Activated naive CD8-positive, alpha-beta T cell treated with anti-CD3 and anti-CD28 coated beads, Interleukin-2, amount 10 ng/mL, durations not matched to agents 7 days and 5 days (primary cell): ENCODE measurements around the gene LILRB1. TPM values are rescaled to one million over a fixed set of nuclear protein-coding genes. Genes with fewer than 3 reads are reported as not detected.
A peak's percentile ranks its signal among the peaks of the same experiment; 100 is the strongest.
"Not testable (repeated sequence)": the region's sequence is repeated elsewhere in the genome, so short reads cannot be mapped to it uniquely, and the experiment has no call there.

Experiments
- ATAC-seq: fragments of 150-1000 bp; cut with Tn5 transposase; one replicate; pipeline ENCODE4 v1.10.0; 2021; ENCODE audit warnings: low read depth, moderate library complexity
- POLR2A ChIA-PET: fragments of 350-600 bp; sonication (Branson Sonifier 250); formaldehyde crosslinking; loops from one replicate; lab custom pipeline; 2021; ENCODE audit warnings: antibody characterized with exemption; lab: Charles Lee
- DNase-seq: peaks from one replicate; pipeline ENCODE4 v3.0.0; 2021
- H3K27ac Mint-ChIP-seq: one replicate; pipeline ENCODE4 v1.8.0; 2022; ENCODE audit warnings: mild to moderate bottlenecking, mixed read lengths
- H3K27me3 Mint-ChIP-seq: one replicate; pipeline ENCODE4 v1.8.0; 2022; ENCODE audit warnings: mild to moderate bottlenecking, moderate library complexity, mixed read lengths
- H3K36me3 Mint-ChIP-seq: one replicate; pipeline ENCODE4 v1.8.0; 2021; ENCODE audit warnings: mild to moderate bottlenecking, mixed read lengths
- H3K4me1 Mint-ChIP-seq: one replicate; pipeline ENCODE4 v1.8.0; 2021; ENCODE audit warnings: mixed read lengths
- H3K4me3 Mint-ChIP-seq: one replicate; pipeline ENCODE4 v1.8.0; 2022; ENCODE audit warnings: mild to moderate bottlenecking, moderate library complexity, mixed read lengths
- H3K9me3 Mint-ChIP-seq: one replicate; pipeline ENCODE4 v1.8.0; 2021; ENCODE audit warnings: mixed read lengths
- total RNA-seq, 2 experiments: library from RNA; stranded (reverse); gene quantifications; one replicate each; pipeline ENCODE4 v1.2.3, GENCODE V29; 2021

LILRB1 gene
- 1 to 10 TPM; 1.8 to 2.3 TPM for total RNA-seq

DNA sequence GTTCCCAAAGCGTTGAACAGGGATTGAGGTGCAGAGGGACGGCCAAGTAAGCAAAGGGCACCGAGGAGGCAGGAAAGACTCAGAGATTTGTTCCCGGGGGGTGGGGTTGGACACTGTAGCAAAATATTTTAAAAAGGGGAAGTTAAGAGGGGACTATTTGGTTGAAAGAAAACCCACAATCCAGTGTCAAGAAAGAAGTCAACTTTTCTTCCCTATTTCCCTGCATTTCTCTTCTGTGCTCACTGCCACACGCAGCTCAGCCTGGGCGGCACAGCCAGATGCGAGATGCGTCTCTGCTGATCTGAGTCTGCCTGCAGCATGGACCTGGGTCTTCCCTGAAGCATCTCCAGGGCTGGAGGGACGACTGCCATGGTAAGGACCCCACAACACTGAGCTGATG, at the start of gene LILRB1:
LILRB1 (plus strand) TSS at position 223 of the 400 bp plus-strand sequence. CDS start 590 bp downstream, outside the sequence.
- ATAC-seq, POLR2A ChIA-PET, H3K27ac Mint-ChIP-seq, DNase-seq, H3K36me3 Mint-ChIP-seq, H3K9me3 Mint-ChIP-seq, H3K4me1 Mint-ChIP-seq, H3K27me3 Mint-ChIP-seq: not testable (repeated sequence)
- H3K4me3 Mint-ChIP-seq: peak within 1 kb of the TSS; percentile 40

DNA sequence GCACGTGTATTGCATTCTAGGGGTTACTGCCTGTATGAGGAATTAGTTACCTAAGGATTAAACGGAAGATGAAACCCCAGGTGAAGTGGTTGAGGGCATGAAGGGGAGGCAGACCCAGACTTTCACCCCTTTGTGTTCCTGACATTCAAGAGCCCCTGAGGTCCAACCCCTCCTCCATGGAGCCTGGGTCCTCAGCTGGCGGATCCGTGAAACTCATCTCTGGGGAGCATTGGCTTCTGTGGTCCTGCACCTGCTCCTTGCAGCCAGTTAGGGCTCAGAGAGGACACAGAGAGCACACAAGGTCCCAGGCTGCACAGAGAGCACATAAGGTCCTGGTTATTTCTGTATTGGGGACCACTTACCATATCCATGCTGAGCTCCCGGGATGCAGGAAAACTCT, 43.9 kb upstream of the LILRB1 start:
- Mint-ChIP-seq H3K27me3 (peaks cover 19% of the 10 kb centered on the region), H3K4me3 (no peak overlapping the region), H3K4me1 (no peaks in the 10 kb centered on the region), H3K36me3 (no peaks in the 10 kb centered on the region), H3K27ac (no peak overlapping the region), H3K9me3 (no peaks in the 10 kb centered on the region)
- ATAC-seq: no peak
- POLR2A ChIA-PET: no interaction called here
- no peak for DNase-seq

DNA sequence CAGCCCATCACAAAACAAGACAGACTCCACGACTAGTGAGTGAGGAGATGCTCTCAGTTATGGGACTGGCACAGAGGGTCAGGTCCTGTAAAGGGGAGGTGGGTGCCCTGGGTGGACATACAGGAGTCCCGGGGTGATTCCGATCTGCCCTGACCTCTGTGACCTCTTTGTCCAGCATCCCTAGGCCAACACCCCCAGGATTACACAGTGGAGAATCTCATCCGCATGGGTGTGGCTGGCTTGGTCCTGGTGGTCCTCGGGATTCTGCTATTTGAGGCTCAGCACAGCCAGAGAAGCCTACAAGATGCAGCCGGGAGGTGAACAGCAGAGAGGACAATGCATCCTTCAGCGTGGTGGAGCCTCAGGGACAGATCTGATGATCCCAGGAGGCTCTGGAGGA, 43.3 kb upstream of the LILRB1 start:
- H3K4me1 Mint-ChIP-seq: no peaks in the 10 kb centered on the region
- H3K27me3 Mint-ChIP-seq: peaks cover 19% of the 10 kb centered on the region
- DNase-seq (no peak), ATAC-seq (no peak)
- H3K36me3 Mint-ChIP-seq: no peaks in the 10 kb centered on the region
- H3K27ac Mint-ChIP-seq: no peak overlapping the region
- POLR2A ChIA-PET: no interaction called here
- H3K9me3 Mint-ChIP-seq: no peaks in the 10 kb centered on the region
- H3K4me3 Mint-ChIP-seq: no peak overlapping the region

DNA sequence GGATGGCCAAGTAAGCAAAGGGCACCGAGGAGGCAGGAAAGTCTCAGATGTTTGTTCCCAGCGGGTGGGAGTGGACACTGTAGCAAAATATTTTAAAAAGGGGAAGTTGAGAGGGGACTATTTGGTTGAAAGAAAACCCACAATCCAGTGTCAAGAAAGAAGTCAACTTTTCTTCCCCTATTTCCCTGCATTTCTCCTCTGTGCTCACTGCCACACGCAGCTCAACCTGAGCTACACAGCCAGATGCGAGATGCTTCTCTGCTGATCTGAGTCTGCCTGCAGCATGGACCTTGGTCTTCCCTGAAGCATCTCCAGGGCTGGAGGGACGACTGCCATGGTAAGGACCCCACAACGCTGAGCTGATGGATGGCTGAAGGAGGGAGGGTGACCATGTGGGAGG, 36.8 kb upstream of the LILRB1 start, which contains the start of gene LILRA1:
LILRA1 (plus strand) TSS at position 188 of the 400 bp plus-strand sequence. CDS start 613 bp downstream, outside the sequence.
- H3K27ac Mint-ChIP-seq, H3K36me3 Mint-ChIP-seq, DNase-seq, H3K4me1 Mint-ChIP-seq, H3K9me3 Mint-ChIP-seq, POLR2A ChIA-PET, ATAC-seq, H3K4me3 Mint-ChIP-seq: not testable (repeated sequence)
- H3K27me3 Mint-ChIP-seq: peaks cover 13% of the 10 kb centered on the region

DNA sequence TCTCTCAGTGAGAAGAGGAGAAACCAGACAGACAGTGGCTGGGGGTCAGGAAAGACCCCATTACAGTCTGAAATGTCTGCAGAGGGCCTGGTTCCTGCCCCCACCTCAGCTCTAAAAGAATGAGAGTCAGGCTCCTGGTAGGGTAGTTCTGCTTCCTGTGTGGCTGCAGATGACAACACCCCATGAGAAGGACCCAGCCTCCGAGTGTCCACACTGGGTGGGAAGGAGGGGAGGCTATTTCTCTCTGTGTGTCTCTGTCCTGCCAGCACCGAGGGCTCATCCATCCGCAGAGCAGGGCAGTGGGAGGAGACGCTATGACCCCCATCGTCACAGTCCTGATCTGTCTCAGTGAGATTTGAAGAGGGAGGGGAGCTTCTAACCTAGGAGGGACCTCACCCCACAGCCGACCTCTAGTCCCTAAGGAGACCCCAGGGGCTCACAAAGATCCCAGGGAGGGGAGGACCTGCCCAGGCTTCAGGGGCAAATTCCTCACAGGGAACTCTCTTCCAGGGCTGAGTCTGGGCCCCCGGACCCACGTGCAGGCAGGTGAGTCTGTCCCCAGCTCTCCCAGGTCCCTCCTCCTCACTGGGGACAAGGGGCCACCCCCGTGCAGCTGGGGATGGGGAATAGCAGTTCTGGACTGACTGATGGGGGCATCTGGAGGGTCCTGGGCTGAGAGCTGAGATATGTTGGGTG, 36.2 kb upstream of the LILRB1 start:
- H3K27me3 Mint-ChIP-seq: peaks cover 13% of the 10 kb centered on the region
- H3K4me1 Mint-ChIP-seq, H3K4me3 Mint-ChIP-seq, H3K36me3 Mint-ChIP-seq, H3K27ac Mint-ChIP-seq, H3K9me3 Mint-ChIP-seq, ATAC-seq, POLR2A ChIA-PET, DNase-seq: not testable (repeated sequence)

GRCh38 chr19:54594737-54595136, 35.5 kb upstream of the LILRB1 start:
- DNase-seq (no peak), ATAC-seq (no peak)
- Mint-ChIP-seq H3K4me3 (no peak overlapping the region), H3K36me3 (no peaks in the 10 kb centered on the region), H3K27me3 (peaks cover 10% of the 10 kb centered on the region), H3K27ac (no peak overlapping the region), H3K9me3 (no peaks in the 10 kb centered on the region), H3K4me1 (no peaks in the 10 kb centered on the region)
- POLR2A ChIA-PET: no interaction called here

DNA sequence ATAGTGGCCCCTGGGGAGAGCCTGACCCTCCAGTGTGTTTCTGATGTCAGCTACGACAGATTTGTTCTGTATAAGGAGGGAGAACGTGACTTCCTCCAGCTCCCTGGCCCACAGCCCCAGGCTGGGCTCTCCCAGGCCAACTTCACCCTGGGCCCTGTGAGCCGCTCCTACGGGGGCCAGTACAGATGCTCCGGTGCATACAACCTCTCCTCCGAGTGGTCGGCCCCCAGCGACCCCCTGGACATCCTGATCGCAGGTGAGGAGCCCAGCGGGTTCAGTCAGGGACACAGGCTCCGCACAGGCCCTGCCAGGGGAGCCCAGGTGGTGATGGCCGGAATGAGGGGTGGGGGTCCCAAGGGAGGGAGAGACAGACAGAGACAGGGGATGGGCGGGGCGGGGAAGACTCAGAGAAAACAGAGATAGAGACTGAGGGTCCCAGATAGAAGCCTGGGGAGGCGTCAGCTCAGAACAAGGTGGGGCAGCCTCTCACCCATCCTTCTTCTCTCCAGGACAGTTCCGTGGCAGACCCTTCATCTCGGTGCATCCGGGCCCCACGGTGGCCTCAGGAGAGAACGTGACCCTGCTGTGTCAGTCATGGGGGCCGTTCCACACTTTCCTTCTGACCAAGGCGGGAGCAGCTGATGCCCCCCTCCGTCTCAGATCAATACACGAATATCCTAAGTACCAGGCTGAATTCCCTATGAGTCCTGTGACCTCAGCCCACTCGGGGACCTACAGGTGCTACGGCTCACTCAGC, 34.4 kb upstream of the LILRB1 start:
- H3K9me3 Mint-ChIP-seq, DNase-seq, H3K36me3 Mint-ChIP-seq, H3K4me1 Mint-ChIP-seq, ATAC-seq, H3K27ac Mint-ChIP-seq, H3K4me3 Mint-ChIP-seq: not testable (repeated sequence)
- POLR2A ChIA-PET: interaction anchor here (0.7 kb wide), 1 partner anchor 446 kb away, joined by 4 read pairs; no protein-coding TSS in a partner anchor
- H3K27me3 Mint-ChIP-seq: peaks cover 15% of the 10 kb centered on the region

DNA sequence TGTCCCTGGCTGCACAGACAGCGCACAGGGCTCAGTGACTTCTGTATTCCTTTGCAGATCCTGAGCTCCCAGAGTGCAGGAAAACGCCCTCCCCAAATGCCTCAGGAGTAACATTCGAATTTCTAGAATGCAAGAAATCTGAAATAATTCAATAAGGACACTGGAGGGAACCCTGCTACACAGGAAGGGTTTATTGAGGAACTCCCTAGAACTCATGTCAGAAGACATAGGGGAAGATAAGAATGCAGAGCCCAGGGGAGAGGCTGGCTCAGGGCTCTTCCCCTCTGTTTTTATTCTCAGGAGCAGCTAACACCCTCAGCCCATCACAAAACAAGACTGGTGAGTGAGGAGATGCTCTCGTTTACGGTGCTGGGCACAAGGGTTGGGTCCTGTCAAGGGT, 30.1 kb upstream of the LILRB1 start:
- Mint-ChIP-seq H3K27me3 (peaks cover 11% of the 10 kb centered on the region), H3K27ac (no peak overlapping the region), H3K4me3 (no peak overlapping the region), H3K4me1 (no peaks in the 10 kb centered on the region), H3K9me3 (no peaks in the 10 kb centered on the region), H3K36me3 (no peaks in the 10 kb centered on the region)
- DNase-seq (no peak), ATAC-seq (no peak)
- POLR2A ChIA-PET: no interaction called here

DNA sequence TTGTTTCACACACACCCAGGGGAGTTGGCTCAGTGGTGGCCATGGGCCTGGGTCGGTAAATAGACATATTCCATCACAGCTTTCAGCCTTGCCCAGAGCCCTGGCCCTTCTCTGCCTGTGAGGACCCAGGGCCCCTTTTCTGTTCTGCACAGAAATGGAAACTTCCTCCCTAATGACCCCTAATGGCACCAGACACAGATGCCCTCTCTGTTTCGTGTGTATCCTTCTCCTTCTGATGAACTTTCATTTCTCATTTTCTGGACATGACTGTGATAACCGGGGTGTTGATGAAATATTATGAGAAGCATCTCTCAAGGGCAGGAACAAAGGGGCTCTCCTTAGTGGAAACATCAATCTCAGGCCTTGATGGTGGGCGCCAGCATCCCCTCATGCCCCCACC, 24.1 kb upstream of the LILRB1 start:
- Mint-ChIP-seq H3K4me1 (no peaks in the 10 kb centered on the region), H3K27ac (no peak overlapping the region), H3K4me3 (no peak overlapping the region), H3K9me3 (peaks cover 4% of the 10 kb centered on the region), H3K27me3 (peaks cover 1% of the 10 kb centered on the region), H3K36me3 (no peaks in the 10 kb centered on the region)
- ATAC-seq (no peak), DNase-seq (no peak)
- POLR2A ChIA-PET: no interaction called here

DNA sequence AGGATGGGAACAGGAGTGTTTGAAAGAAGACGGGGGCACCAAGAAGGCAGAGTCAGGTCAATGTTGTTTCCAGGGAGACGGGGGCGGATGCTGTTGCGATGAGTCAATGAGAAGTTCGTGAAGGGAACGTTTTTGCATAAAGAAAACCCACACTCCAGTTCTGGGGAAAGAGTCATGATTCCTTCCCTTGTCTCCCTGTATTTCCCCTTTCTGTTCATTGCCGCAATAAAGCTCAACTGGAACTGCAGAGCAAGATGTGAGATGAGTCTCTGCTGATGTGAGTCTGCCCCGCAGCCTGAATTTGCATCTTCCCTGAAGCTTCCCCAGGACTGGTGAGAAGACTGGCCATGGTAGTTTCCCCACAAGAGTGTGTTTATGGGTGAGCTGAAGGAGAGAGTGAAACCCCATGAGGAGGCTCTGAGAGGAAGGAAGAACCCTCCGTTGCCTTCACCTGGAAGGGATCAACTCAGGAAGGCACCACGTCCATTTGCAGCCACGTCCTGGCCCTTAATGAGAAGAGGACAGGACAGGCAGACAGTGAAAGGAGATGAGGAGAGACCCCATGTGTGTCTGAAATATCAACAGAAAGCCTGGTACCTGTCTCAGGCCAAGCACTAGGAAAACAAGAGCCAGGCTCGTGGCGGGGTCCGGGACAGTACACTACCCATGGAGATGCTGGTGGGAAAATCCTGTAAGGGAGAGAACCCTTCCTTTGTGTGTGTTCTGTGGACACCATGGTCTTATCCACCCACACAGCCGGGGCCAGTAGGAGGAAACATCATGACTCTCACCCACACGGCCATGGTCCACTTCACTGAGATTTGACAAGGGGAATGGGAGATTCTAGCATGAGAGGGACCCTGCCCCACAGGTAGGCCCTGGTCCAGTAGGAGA, 23.1 kb upstream of the LILRB1 start:
- no peaks in the 10 kb centered on the region for H3K27me3 Mint-ChIP-seq
- H3K4me1 Mint-ChIP-seq: no peaks in the 10 kb centered on the region
- H3K4me3 Mint-ChIP-seq: no peak overlapping the region
- ATAC-seq (no peak), DNase-seq (no peak)
- peaks cover 6% of the 10 kb centered on the region for H3K9me3 Mint-ChIP-seq
- no peaks in the 10 kb centered on the region for H3K36me3 Mint-ChIP-seq
- H3K27ac Mint-ChIP-seq: no peak overlapping the region
- POLR2A ChIA-PET: no interaction called here

GRCh38 chr19:54607785-54608150, 22.5 kb upstream of the LILRB1 start:
- POLR2A ChIA-PET: no interaction called here
- DNase-seq: no peak
- Mint-ChIP-seq H3K9me3 (peaks cover 6% of the 10 kb centered on the region), H3K4me3 (no peak overlapping the region), H3K4me1 (no peaks in the 10 kb centered on the region), H3K27ac (no peak overlapping the region), H3K27me3 (no peaks in the 10 kb centered on the region), H3K36me3 (no peaks in the 10 kb centered on the region)
- no peak for ATAC-seq

DNA sequence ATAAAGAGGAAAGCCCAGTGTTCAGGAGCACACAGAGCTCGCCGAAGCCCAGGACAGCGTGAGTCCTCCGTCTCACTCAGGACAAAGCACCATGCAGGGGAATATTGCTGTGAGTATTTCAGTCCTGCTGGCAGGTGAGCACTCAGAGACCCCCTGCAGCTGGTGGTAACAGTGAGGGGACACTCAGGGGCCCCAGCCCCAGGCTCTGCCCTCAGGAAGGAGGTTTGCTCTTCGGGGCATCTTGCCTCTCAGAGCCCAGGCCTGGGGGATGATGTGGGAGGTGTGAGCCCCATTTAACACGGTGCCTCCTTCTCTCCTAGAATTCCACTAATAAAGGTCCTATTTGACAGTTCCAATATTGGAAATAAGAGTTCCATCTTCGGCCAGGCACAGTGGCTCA, 22.1 kb upstream of the LILRB1 start:
- no peak for DNase-seq
- ATAC-seq: no peak
- Mint-ChIP-seq H3K4me3 (no peak overlapping the region), H3K36me3 (no peaks in the 10 kb centered on the region), H3K4me1 (no peaks in the 10 kb centered on the region), H3K27me3 (no peaks in the 10 kb centered on the region), H3K27ac (no peak overlapping the region), H3K9me3 (peaks cover 6% of the 10 kb centered on the region)
- POLR2A ChIA-PET: no interaction called here

GRCh38 chr19:54608792-54609191, 21.5 kb upstream of the LILRB1 start:
- ATAC-seq (no peak), DNase-seq (no peak)
- no peak overlapping the region for H3K27ac Mint-ChIP-seq
- H3K4me3 Mint-ChIP-seq: no peak overlapping the region
- no peaks in the 10 kb centered on the region for H3K4me1 Mint-ChIP-seq
- POLR2A ChIA-PET: no interaction called here
- H3K9me3 Mint-ChIP-seq: peaks cover 8% of the 10 kb centered on the region
- no peaks in the 10 kb centered on the region for H3K27me3 Mint-ChIP-seq
- no peaks in the 10 kb centered on the region for H3K36me3 Mint-ChIP-seq
